Esophagus (tissue), 2 donors: Measurements from ENCODE around the gene MAPK12. TPM values are rescaled to one million over a fixed set of nuclear protein-coding genes. Genes with fewer than 3 reads are reported as not detected.

Experiments
- H3K27ac ChIP-seq, 2 donors: one replicate each; pipeline ENCODE4 v1.5.1; 2013; ENCODE audit warnings: low read depth in 2 of 2, mild to moderate bottlenecking in 2 of 2, inconsistent platforms in 1 of 2, low read length in 1 of 2, moderate library complexity in 1 of 2
- H3K27me3 ChIP-seq, 2 donors: one replicate each; pipeline ENCODE4 v1.6.1; 2013; ENCODE audit warnings: low read length in 2 of 2, control low read depth in 1 of 2, mild to moderate bottlenecking in 1 of 2; ENCODE audit not compliant: insufficient read depth in 2 of 2, control insufficient read depth in 1 of 2
- H3K36me3 ChIP-seq, 2 donors: one replicate each; pipeline ENCODE4 v1.6.1; 2013; ENCODE audit warnings: low read length in 1 of 2; ENCODE audit not compliant: control insufficient read depth in 2 of 2, insufficient read depth in 2 of 2
- H3K4me1 ChIP-seq, 2 donors: one replicate each; pipeline ENCODE4 v1.6.1; 2013; ENCODE audit warnings: low read length in 1 of 2; ENCODE audit not compliant: control insufficient read depth in 2 of 2, insufficient read depth in 2 of 2
- H3K4me3 ChIP-seq, 2 donors: one replicate each; pipeline ENCODE4 v1.5.1; 2013; ENCODE audit warnings: low read length in 2 of 2, mild to moderate bottlenecking in 2 of 2, low read depth in 1 of 2, moderate library complexity in 1 of 2
- H3K9me3 ChIP-seq, 2 donors: one replicate each; pipeline ENCODE4 v1.6.1; 2013; ENCODE audit warnings: mild to moderate bottlenecking in 2 of 2, low read depth in 1 of 2, low read length in 1 of 2, moderate library complexity in 1 of 2; ENCODE audit not compliant: control insufficient read depth in 2 of 2, insufficient read depth in 1 of 2
- WGBS, 2 donors: extraction: QIAGEN DNeasy Blood & Tissue Kit; methylation state at CpG; one replicate each; pipeline ENCODE4 v1.1.7; 2013; 5-methylcytosine and 5-hydroxymethylcytosine counted together
- polyA plus RNA-seq, 2 donors: library from polyadenylated mRNA; stranded (reverse); fragments of 200-250 nt; gene quantifications; one replicate each; pipeline ENCODE4 v1.2.3, GENCODE V29; 2013
- donor health status: healthy with polysubstance abuse.
- donor health status: Bipolar disorder and iron deficiency.

MAPK12 gene
- polyA plus RNA-seq, 2 donors = 3.0 to 3.4 TPM

GRCh38 chr22:50292643-50293440 lies 31.4 kb upstream of the MAPK12 start:
- H3K36me3 ChIP-seq = peaks cover 5 to 43% of the 10 kb centered on the region in 2 donors
- 34 to 35% methylated on average over 25 to 29 of the region's 29 CpGs for WGBS, 2 donors
- no peaks in the 10 kb centered on the region for H3K27me3 ChIP-seq
- H3K4me1 ChIP-seq = peaks cover 20 to 49% of the 10 kb centered on the region in 2 donors
- H3K9me3 ChIP-seq = no peaks in the 10 kb centered on the region
- H3K4me3 ChIP-seq = peak overlapping the region; percentile 7 to 31
- H3K27ac ChIP-seq = peak overlapping the region; percentile 92 to 96

GRCh38 chr22:50289942-50290630 lies 28.6 kb upstream of the MAPK12 start:
- no peak overlapping the region for H3K4me3 ChIP-seq
- H3K9me3 ChIP-seq = no peaks in the 10 kb centered on the region
- peaks cover 5 to 63% of the 10 kb centered on the region in 2 donors for H3K36me3 ChIP-seq
- no peaks in the 10 kb centered on the region for H3K27me3 ChIP-seq
- no peak overlapping the region for H3K27ac ChIP-seq
- WGBS, 2 donors = 86 to 88% methylated on average over 37 of the region's 37 CpGs
- peaks cover 13 to 50% of the 10 kb centered on the region in 2 donors for H3K4me1 ChIP-seq

- Histone ChIP-seq H3K36me3 (peaks cover 5 to 70% of the 10 kb centered on the region in 2 donors), H3K9me3 (no peaks in the 10 kb centered on the region), H3K27ac (no peak overlapping the region), H3K4me3 (no peak overlapping the region), H3K4me1 (peaks cover 9 to 46% of the 10 kb centered on the region in 2 donors), H3K27me3 (no peaks in the 10 kb centered on the region)
- WGBS, 2 donors = 81 to 83% methylated on average over 57 of the region's 57 CpGs
Observed at GRCh38 chr22:50289151-50289941, 27.9 kb upstream of the MAPK12 start.

GRCh38 chr22:50287731-50288130 lies 26.2 kb upstream of the MAPK12 start:
- WGBS, 2 donors = 93 to 95% methylated on average over 31 of the region's 31 CpGs
- Histone ChIP-seq H3K4me3 (no peak overlapping the region), H3K36me3 (peaks cover 5 to 76% of the 10 kb centered on the region in 2 donors), H3K27me3 (no peaks in the 10 kb centered on the region), H3K27ac (no peak overlapping the region), H3K4me1 (peaks cover 6 to 39% of the 10 kb centered on the region in 2 donors), H3K9me3 (no peaks in the 10 kb centered on the region)

DNA sequence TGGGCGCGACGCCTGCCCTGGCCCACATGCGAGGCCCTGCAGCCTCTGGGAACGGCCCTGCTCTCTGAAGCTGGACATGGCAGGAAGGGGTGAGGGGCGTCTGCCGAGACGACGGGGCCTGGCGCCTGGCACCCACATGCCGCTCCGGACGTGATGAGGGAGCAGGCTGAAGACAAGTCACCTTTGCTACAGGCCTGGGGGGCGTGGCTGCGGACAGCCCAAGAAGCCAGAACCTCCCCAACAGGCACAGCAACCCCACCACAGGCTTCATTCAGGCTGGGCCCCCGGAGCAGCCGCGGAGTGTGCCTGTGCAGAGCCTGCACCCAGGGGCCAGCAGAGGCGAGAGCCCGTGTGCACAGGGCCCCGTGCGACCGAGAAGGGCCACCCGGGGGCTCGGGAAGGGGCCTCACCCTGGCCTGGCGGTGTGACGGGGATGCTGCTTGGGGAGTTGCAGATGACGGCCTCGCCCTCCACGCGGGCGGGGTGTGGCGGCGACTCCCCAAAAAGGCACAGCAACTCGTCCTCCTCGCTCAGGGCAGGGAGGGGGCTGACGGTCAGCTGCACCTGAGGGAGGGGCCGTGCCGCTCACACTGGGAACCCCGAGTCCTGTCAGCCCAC lies 25.3 kb upstream of the MAPK12 start:
- H3K9me3 ChIP-seq = no peaks in the 10 kb centered on the region

GRCh38 chr22:50286275-50286674 lies 24.8 kb upstream of the MAPK12 start:
- Histone ChIP-seq H3K27me3 (no peaks in the 10 kb centered on the region), H3K9me3 (peaks cover 0 to under 1% of the 10 kb centered on the region in 2 donors), H3K4me1 (peaks cover 3 to 44% of the 10 kb centered on the region in 2 donors), H3K27ac (peak overlapping the region; percentile 21 to 75), H3K4me3 (no peak overlapping the region), H3K36me3 (peaks cover 5 to 87% of the 10 kb centered on the region in 2 donors)
- 76 to 83% methylated on average over 19 to 21 of the region's 21 CpGs for WGBS, 2 donors

More for the DNA sequence above, 25.3 kb upstream of the MAPK12 start:
- Histone ChIP-seq H3K4me1 (peaks cover 6 to 40% of the 10 kb centered on the region in 2 donors), H3K36me3 (peaks cover 5 to 85% of the 10 kb centered on the region in 2 donors), H3K27me3 (no peaks in the 10 kb centered on the region), H3K4me3 (no peak overlapping the region), H3K27ac (peak overlapping the region; percentile 21 to 75)
- WGBS, 2 donors = 83 to 86% methylated on average over 37 to 40 of the region's 40 CpGs

- H3K27me3 ChIP-seq = no peaks in the 10 kb centered on the region
- peak overlapping the region in 1 of 2 donors; percentile 75 for H3K27ac ChIP-seq
- peaks cover 5 to 87% of the 10 kb centered on the region in 2 donors for H3K36me3 ChIP-seq
- peaks cover 3 to 43% of the 10 kb centered on the region in 2 donors for H3K4me1 ChIP-seq
- WGBS, 2 donors = 86 to 88% methylated on average over 25 to 33 of the region's 34 CpGs
- H3K4me3 ChIP-seq = no peak overlapping the region
- H3K9me3 ChIP-seq = peaks cover 0 to 3% of the 10 kb centered on the region in 2 donors
Observed at GRCh38 chr22:50285568-50286229, 24.2 kb upstream of the MAPK12 start.

DNA sequence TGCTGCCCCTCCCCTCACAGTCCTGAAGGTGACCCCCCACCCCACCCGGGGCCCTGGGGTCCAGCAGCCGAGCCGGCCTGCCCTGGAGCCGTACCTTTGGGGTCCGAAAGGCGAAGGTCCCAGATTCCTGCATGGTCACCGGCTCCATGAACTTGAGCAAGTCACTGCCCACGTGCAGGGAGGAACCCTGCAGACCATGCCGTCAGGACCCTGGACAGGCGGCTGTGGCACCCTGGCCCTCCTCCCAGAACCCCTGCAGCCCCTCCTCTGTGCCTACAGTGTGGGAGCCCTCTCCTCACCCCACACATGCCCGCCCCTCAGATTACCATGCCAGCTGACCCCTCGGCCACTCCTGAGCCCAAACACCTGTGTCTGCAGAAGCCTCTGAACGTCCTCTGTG lies 23.0 kb upstream of the MAPK12 start:
- Histone ChIP-seq H3K4me3 (peak overlapping the region; percentile 4 to 34), H3K9me3 (peaks cover 0 to 5% of the 10 kb centered on the region in 2 donors), H3K4me1 (peaks cover 3 to 46% of the 10 kb centered on the region in 2 donors), H3K27me3 (no peaks in the 10 kb centered on the region), H3K36me3 (peaks cover 5 to 88% of the 10 kb centered on the region in 2 donors), H3K27ac (peak overlapping the region; percentile 74 to 86)
- WGBS, 2 donors = 81 to 82% methylated on average over 13 of the region's 13 CpGs
